Fibroblast of peridontal ligament (primary cell): ENCODE results near the gene NEB.

Source experiments
- DNase-seq: peaks from one replicate; pipeline ENCODE4 v3.0.0-alpha.2; 2010; ENCODE audit errors: extremely low read depth

The NEB gene

DNA sequence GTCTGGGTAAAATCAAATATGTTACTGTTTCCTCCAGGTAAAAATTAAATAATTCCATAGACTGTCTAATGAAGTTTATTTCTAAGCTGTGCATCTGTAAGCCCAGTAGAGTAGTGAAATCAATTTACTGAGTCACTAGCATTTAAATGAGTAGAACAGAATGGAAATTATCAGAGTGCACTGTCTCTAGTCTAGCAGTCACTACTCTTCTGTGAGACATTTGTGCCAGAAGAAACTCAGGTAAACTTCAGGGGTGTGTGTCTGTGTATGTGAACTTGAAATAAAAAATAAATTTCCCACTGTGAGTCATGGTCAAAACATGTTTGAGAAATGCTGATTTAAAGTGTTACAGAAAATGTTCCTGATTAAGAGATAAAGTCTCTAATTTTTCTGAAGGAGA is 178.2 kb downstream of the NEB start:
- no peak for DNase-seq

DNA sequence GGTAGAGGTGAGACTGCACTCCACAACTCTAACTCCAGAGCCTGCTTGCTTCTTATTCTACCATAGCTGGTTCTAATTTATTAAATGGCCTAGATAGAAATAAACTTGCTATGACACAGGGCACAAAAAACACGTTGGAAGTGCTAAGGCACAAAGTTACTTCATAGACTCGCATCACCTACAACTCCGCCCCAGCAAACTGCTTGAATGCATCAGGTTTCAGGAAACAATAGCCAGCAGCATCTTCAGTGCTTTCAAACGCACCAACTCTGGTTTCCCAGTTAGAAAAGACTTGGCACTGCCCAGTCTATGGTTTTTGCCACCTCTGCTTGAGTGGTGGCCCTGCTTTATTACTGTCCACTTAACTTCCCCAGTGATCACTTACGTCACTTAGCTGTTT is 182.0 kb downstream of the NEB start:
- no peak for DNase-seq

DNA sequence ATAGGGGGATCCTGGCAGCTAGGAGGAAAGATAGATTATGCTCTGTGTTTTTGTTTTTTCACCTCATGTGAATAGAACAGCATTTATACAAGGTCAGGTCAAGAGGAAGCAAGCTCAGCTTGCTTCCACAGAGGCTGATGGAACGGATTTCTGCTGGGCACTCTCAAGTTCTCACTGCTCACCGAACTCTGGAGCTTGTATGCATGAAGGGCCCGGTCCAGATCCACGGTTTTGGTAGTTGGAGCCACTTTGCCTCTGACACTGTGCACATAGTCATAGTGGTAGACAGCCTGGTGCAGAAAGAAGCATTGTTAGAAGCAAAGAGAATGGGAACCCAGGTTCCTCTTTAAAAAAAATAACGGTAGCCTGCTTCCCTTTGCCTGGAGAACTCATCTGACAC is 182.7 kb downstream of the NEB start:
- no peak for DNase-seq

DNA sequence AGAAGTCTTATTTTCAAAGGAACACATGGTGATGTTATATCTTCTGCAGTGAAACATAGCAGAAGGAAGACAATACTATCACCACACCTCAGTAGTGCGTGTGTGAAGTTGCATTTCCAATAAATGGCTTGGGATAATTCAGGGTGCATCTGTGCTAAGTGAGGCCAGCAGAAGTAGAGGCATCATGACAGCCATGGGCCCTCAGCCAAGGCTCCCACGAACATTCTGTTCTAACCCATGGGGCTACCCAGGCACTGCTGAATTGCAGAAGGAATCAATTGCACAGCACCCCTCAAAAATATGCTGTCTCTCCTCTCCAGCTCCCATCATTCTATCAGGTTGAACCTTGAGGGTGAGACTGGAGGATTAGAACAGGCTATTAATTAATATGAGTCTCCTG is 185.1 kb downstream of the NEB start:
- no peak for DNase-seq

DNA sequence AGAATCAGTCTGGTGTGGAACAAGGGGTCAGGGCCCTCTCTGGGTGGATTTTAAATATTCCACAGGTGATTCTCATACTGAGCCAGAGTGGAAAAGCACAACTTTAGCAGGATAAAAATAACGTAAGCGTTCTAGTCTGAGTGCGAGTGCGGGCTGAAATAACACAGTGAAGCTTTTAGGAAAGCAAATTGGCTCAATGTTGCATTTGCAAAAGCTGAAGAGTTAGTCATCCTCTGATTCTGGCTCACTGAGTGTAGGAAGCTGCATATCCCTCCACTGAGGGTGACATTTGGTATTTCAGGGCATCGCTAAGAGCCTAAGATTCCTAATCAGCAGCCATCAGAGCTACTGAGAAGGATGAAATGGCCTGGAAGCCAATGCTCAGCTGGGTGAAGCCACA is 189.8 kb downstream of the NEB start:
- DNase-seq: no peak

DNA sequence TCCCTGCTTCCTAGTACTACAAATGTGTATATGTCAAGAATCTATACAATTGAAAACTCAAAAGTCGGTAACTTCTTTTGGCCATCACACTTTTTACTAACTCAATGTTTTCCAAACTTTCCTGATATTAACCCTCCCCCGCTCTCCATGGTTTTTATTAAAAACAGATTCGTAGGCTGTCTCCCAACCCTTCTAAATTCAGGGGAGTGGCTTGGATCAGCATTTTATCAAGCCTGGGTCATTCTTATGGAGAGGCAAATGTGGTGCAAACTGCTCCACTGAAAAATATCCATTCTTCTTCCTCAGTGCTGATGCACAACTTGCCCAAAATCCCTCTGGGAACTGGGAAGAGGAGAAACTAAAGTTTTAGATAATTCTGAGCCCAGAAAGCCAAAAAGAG is 190.4 kb downstream of the NEB start:
- no peak for DNase-seq

DNA sequence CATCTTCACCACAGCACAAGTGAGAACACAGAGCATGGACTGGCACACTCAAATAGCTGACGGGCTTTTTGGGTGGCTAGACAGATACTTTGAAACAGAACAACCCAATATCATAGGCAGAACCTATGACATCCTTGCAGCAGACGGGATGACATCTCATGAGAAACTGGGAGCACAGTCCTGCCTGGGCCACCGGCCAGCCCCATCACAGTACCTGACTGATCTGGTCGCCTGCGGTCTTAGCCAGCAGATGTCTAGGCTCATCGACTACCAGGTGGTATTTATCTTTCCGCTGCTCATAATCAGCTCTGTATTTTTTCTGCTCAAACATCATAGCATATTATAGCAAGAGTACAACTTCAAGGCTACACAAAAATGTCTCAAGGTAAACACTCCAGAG is 200.3 kb downstream of the NEB start:
- DNase-seq: no peak

DNA sequence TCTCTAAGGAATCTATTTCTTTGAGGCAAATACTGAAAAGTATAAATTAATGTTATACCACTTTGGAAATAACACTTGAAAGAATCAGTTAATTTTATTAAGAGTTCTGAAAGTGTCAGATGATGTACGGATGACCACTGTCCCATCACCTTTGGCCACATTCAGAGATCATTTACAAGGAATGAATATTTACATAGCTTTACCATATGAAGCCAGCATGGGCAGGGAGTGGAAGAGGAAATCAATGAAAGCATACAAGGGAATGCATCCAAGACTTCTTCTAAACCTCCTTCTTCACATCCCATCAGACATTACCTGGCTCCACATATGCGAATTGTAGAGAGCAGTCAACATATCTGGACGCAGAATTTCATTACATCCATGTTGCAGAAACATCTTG is 201.1 kb downstream of the NEB start:
- no peak for DNase-seq

DNA sequence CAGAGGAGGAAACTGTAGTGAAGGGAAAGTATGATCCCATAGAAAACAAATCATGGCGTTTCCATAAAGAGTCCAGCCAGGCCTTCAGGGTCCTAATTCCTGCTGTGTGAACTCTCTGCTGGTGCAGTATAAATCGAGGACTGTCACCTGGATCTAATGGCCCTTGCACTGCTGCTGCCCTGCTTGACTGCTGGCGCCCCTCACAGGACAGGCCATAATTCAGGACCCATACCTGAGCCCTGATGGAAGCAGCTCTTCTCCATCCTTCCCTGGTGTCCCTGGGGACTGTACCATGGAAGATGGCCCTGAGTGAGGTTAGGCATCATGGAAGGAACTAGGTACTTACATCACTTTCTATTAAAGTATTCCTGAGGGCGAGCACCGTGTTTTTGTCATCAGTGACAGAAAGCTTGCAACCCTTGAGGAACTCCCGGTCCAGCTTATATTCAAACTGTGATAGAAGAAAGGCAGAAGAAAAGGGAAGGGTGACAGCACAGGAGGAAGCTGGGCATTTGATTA is 207.6 kb downstream of the NEB start:
- no peak for DNase-seq

DNA sequence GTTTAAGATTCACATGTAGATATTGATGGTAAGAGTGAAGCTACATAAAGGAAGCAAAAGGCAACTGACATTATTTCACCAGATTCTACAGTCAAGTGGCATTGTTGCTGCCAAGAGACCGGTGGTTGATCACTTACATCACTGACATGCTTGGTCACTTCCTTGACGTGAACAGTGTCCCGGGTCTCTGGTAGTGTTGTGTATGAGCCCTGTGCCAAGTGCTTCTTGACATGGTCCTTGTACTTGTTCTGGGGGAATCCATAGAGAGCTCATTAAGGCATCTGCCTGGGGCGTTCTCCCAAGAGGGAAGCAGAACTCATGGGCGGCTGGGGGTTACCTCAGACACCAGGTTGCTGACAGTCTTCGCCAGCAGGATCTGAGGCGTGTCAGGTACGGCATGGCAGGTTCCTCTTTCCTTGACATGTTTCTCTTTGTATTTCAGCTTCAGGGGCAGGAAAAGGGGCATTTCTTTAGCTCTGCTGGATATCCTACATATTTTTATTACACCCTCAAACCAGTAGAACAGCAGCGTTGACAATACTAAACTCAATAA is 208.4 kb downstream of the NEB start:
- DNase-seq: no peak

DNA sequence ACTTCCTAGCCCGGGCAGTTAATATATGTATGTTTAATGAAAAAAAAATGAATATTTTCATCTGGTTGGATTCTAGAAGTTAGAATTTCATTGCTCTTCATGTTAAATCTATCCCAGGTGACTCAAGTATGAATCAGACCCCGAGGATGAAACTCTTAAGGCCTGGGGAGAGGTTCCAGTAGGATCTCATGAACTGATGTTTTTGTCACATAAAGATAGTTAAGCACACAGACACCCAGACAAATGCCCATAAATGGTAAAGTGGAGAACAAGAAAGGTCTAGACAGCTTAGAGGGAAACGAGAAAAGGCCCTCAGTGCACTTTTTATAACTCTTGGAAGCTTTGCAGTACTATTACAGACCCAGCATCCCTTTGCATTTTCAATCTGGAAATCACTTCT is 210.4 kb downstream of the NEB start:
- DNase-seq: no peak

DNA sequence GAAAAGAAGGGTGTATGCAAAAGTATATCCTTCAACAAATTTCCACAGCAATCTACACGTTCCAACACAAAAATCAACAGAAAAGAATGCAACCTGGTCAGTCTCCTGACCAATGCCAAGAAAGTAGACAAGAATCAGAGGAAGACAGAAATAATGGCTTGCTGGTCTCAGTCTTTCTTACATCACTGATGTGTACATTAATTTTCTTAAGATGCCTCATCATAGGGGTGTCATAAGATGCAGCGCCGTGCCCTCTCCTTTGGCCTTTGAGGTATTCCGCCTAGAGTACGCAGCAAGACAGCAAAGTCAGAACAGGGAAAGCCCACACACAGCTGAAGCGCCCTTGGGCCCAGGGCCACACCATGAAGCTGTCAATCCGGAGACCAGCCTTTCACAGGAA is 211.7 kb downstream of the NEB start:
- no peak for DNase-seq

DNA sequence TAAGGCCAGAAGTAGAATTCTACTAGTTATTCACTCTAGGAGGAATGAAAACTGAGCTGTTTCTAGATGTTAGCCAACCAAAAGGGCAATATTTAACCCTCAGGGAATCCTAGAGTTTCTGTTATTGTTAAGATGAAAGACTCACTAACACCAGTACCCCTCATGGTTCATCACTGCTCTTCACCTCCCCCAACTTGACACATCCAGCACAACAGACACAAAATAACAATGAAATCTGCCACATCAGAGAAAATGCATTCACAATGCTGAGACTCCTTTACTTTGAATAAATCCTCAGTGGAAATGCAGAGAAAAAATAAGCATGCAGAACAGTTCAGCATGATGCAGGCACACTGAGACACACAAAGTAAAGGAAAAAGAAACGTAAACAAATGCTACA is 213.3 kb downstream of the NEB start:
- no peak for DNase-seq

DNA sequence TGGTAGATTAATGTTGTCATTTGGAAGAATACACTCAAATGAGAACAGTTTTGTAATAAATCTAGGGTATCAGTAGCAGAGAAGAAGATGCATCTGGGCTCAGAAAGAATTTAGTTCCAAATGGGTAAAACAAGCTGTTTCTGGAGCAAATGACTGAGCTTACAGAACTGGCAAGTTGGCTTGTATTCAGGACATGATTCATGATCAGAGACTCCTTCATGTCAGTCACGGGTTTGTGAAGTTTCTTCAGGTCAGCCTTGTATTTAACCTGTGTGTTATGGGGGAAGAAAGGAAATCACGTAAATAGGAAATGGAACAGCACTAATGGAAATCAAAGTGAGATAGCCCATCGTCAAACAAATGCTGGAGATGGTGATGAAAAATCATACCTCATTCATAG is 215.5 kb downstream of the NEB start:
- peak; percentile 10 for DNase-seq

DNA sequence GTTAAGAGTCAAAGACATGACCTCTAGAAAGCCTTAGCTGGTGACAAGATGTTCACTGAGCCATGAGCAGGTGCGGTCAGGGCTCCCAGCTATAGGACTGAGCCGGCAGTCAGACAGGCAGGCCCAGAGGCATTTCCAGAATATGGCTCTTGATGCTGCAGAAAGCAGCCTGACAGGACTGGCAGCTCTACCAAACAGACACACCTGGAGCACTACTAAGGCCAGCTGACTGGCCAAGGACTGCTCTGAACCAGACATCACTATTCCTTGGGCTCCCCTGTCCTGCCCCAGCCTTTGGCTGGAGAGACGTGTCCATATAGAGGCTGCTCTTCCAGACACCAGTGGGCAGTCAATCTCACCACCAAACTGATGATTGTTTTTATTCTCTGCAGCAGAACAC is 225.8 kb downstream of the NEB start:
- no peak for DNase-seq

DNA sequence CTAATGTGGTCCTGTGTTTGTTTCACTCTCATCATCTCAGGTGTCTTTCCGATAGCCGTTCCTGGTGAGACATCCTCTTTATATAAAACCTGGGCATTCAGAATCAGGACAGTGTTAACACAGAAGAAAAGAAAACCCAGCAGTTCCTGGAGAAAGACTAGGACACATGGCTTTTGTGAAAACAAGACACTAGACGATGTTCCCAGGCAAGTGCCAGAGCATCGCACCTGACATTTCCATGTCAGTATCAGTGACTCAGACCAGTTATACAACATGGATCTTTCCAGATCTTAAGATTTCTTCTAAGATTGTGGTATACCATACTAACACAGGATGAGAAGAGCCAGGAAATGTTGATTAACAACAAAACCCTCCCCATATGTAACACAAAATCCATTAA is 228.1 kb downstream of the NEB start:
- DNase-seq: no peak

DNA sequence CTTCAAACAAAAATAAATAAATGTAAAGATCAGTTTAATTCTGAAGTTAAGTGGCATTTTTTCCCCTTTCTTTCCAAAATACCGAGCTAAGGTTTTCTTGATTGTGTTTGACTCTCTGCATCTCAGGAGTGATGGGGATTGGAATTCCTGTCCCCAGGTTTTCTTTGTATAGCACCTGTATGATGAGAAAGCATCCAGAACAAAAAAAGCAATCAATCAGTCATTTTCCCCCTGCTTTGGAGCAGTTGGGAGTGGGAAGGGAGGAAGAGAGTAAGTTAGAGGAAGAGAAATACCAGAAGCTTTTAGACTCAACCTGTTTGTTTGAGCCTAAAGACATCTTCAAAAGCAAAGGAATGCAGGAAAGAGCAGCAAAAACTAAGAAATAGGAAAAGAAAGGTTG is 236.1 kb downstream of the NEB start:
- no peak for DNase-seq

DNA sequence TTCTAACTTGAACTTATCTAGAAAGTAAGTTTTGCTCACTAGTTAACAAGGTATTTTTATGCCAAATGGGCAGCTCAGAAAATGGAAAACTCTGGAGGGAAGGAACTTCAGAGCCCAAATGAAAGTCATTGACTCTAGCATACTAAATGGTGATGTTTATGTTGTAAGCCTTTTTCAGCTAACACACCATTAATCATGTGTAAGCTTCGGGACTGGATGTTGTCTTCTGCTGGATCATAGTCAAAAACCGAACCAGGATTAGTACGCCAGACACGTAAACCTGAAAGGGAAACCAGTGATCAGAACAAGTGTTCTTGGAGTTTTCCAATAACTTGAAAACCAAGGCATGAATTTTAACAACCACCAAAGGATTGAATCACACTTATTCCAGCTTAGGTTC is 242.8 kb downstream of the NEB start:
- DNase-seq: no peak

DNA sequence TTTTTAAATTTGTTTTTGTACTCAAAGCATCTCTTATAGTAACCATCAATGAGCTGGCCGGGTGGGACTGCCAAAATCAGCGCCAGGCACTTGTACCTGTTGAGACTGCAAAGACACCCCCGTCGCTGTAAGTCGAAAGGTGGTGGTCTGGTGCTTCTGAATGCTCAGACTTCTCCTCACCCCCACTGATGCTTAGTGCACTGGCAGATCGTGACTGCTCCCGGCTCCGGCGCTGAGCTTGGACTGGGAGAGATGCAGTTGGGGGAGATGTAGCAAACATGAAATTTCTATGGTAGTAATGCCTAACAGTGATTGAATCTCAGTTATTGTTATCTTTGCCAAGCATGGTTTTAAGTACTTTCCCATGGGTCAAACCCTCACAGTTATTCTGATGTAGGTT is 244.0 kb downstream of the NEB start:
- no peak for DNase-seq

DNA sequence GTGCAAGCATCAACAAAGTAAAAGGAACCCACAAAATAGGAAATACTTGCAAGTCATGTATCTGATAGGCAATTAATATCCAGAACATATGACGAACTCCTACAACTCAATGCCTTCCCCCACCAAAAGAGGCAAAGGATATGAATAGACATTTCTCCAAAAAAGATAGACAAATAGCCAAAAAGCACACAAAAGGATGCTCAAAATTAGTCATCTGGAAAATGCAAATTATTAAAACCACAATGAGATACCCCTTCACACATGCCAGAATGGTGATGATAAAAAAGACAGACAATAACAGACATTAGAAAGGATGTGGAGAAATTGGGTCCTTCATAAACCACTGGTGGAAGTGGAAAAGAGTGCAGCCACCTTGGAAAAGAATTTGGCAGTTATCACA is 248.2 kb downstream of the NEB start:
- no peak for DNase-seq

DNA sequence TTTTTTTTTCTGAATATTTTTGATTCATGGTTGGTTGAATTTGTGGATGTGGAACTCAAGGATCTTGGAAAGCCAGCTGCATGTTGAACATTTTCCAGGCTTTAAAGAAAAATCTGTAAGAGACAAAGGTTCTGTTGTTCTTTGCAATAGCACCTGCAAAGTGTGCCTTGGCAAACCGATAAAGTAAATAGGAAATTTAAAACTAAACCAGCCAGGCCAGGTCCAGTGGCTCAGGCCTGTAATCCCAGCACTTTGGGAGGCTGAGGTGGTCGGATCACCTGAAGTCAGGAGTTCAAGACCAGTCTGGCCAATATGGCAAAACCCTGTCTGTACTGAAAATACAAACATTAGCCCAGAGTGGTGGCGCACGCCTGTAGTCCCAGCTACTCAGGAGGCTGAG is 250.2 kb downstream of the NEB start:
- DNase-seq: no peak

DNA sequence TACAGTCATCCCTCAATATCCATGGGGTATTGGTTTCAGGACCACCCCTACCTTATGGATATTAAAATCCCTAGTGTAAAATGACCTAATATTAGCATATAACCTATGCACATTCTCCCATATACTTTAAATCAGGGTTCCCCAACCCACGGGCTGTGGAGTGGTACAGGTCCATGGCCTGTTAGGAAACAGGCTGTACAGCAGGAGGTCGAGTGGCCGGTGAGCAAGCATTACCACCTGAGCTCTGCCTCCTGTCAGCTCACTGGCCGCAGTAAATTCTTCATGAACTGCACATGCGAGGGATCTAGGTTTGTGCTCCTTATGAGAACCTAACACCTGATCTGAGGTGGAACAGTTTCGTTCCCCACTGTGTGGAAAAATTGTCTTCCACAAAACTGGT is 250.7 kb downstream of the NEB start:
- no peak for DNase-seq

DNA sequence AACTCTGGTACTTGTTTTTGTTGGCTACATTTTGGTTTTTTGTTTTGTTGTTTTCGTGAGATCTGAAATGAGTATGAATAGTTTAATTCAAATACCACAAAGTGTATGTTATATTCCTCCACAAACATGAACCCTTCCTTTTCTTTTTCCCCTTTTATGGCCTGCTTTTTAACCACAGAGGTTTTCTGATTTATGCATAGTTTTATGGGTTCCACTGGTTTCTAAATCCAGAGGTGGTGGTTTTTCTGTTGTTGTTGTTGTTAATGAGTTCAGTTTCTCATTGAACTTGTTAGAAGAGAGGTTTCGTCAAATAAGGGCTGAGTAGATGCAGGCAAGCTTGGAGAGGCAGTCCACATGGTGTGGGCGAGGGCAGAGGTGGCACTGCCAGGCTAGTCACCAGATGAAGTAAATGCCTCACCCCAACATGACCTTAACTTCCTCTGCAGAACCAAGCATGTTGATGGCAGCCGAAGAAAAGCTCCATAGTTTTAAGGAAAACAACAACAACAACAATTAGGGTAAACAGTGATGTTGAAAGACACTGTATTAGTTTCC is 252.0 kb downstream of the NEB start:
- no peak for DNase-seq

DNA sequence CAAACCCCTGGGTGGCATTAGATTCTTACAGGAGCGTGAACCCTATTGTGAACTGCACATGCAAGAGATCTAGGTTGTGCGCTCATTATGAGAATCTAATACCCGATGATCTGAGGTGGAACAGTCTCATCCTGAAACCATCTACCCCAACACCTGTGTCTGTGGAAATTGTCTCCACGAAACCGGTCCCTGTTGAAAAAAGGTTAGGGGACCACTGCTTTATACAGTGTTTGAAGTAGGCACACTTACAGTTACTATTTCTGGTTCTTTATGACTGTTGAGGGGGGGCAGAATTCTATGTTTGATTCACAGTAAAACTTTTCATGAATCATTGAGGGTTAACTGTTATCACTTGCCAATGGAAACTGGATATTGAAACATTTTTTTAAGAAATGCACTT is 252.5 kb downstream of the NEB start:
- DNase-seq: no peak
